Mesothelial cell of epicardium (in vitro differentiated cells): ENCODE measurements around the gene RUFY2. TPM values are rescaled to one million over a fixed set of nuclear protein-coding genes. Genes with fewer than 3 reads are reported as not detected.
A peak's percentile ranks its signal among the peaks of the same experiment; 100 is the strongest.
"Not testable (repeated sequence)": the region's sequence is repeated elsewhere in the genome, so short reads cannot be mapped to it uniquely, and the experiment has no call there.

Experiments used
- DNase-seq, 2 experiments: peaks; one replicate each; pipeline ENCODE4 v3.0.0; 2021; ENCODE audit warnings: low spot score in 2 of 2; ENCODE audit not compliant: unreplicated experiment in 2 of 2
- H3K27ac Mint-ChIP-seq: 2 replicates; pipeline ENCODE4 v1.8.0; 2021; ENCODE audit warnings: mixed read lengths
- H3K27me3 Mint-ChIP-seq: 2 replicates; pipeline ENCODE4 v1.8.0; 2021; ENCODE audit warnings: low read depth, mixed read lengths
- H3K36me3 Mint-ChIP-seq: 2 replicates; pipeline ENCODE4 v1.8.0; 2021; ENCODE audit warnings: mixed read lengths
- H3K4me1 Mint-ChIP-seq: 2 replicates; pipeline ENCODE4 v1.8.0; 2021; ENCODE audit warnings: mixed read lengths
- H3K4me3 Mint-ChIP-seq: 2 replicates; pipeline ENCODE4 v1.8.0; 2021; ENCODE audit warnings: mild to moderate bottlenecking, moderate library complexity, mixed read lengths
- H3K9me3 Mint-ChIP-seq: 2 replicates; pipeline ENCODE4 v1.8.0; 2021; ENCODE audit warnings: mixed read lengths
- total RNA-seq: library from RNA; stranded (reverse); gene quantifications from 3 replicates; pipeline ENCODE4 v1.2.1, GENCODE V29; 2021
- TF ChIP-seq, protein P1 (sequence below): fragments of 200-600 bp; sonication (generic); IDR thresholded peaks from one replicate; pipeline ENCODE4 v1.5.0; 2021; ENCODE audit warnings: antibody characterized with exemption; ENCODE audit not compliant: unreplicated experiment

The RUFY2 gene, protein sequence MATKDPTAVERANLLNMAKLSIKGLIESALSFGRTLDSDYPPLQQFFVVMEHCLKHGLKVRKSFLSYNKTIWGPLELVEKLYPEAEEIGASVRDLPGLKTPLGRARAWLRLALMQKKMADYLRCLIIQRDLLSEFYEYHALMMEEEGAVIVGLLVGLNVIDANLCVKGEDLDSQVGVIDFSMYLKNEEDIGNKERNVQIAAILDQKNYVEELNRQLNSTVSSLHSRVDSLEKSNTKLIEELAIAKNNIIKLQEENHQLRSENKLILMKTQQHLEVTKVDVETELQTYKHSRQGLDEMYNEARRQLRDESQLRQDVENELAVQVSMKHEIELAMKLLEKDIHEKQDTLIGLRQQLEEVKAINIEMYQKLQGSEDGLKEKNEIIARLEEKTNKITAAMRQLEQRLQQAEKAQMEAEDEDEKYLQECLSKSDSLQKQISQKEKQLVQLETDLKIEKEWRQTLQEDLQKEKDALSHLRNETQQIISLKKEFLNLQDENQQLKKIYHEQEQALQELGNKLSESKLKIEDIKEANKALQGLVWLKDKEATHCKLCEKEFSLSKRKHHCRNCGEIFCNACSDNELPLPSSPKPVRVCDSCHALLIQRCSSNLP
- 35.3 to 41.4 TPM (median 39.6 TPM) in 3 replicates for total RNA-seq

DNA sequence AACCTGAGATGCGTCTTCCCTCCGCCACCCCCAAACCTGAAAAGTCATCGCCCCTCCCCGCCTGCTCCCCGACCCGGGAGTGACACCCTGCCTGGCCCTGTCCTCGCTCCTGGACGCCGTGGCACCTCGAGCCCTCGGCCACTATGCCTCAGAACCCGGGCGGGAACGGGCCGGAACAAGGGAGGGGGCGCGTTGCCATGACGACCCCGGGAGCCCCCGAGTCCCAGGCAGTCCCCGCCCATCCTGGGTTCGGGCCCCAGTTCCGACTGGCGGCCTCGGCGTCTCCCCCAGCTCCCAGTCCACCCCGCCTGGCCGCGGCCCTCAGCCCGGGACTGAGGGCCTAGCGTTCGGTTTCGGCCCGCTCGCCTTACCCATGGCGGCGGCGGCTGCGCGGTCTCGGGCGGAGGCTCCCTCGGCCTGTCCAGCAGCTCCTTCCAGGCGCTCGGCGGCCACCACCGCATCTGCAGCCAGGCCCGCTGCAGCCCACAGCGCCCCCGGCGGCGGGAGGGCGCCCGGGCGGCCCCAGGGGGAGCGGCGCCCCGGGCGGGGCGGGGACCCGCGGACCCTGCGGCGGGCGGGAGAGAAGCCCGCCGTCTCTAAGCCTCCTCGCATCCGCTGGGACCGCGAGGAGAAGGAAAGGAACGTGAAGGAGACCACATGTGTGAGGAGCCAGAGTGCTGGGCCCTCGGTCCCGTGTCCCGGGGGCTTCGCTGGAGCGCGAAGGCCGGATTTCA, at the start of gene RUFY2:
Gene RUFY2 (minus strand): TSS at position 463 of the 734 bp plus-strand sequence. CDS start 88 bp downstream, at position 375.
- TF ChIP-seq, protein P1, sequence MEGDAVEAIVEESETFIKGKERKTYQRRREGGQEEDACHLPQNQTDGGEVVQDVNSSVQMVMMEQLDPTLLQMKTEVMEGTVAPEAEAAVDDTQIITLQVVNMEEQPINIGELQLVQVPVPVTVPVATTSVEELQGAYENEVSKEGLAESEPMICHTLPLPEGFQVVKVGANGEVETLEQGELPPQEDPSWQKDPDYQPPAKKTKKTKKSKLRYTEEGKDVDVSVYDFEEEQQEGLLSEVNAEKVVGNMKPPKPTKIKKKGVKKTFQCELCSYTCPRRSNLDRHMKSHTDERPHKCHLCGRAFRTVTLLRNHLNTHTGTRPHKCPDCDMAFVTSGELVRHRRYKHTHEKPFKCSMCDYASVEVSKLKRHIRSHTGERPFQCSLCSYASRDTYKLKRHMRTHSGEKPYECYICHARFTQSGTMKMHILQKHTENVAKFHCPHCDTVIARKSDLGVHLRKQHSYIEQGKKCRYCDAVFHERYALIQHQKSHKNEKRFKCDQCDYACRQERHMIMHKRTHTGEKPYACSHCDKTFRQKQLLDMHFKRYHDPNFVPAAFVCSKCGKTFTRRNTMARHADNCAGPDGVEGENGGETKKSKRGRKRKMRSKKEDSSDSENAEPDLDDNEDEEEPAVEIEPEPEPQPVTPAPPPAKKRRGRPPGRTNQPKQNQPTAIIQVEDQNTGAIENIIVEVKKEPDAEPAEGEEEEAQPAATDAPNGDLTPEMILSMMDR = peak; percentile 59
- Mint-ChIP-seq H3K4me1 (peaks cover 19% of the 10 kb centered on the region), H3K27me3 (no peaks in the 10 kb centered on the region), H3K36me3 (peaks cover 1% of the 10 kb centered on the region), H3K4me3 (peak within 1 kb of the TSS; percentile 91), H3K27ac (peak within 1 kb of the TSS; percentile 99), H3K9me3 (no peaks in the 10 kb centered on the region)
- DNase-seq = peak; percentile 78 to 89

DNA sequence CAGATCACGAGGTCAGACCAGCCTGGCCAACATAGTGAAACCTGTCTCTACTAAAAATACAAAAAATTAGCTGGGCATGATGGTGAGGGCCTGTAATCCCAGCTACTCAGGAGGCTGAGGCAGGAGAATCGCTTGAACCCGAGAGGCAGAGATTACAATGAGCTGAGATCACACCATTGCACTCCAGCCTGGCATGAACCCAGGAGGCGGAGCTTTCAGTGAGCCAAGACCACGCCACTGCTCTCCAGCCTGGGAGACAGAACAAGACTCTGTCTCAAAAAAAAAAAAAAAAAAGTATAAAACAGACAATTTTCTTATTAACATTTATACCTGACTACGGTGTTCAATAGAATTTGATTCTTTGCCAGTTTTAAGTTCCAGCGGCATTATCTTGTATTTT, 42.6 kb upstream of the RUFY2 start:
- H3K27ac Mint-ChIP-seq, DNase-seq, H3K4me1 Mint-ChIP-seq, H3K4me3 Mint-ChIP-seq, H3K27me3 Mint-ChIP-seq, H3K9me3 Mint-ChIP-seq: not testable (repeated sequence)
- H3K36me3 Mint-ChIP-seq = peaks cover 19% of the 10 kb centered on the region

DNA sequence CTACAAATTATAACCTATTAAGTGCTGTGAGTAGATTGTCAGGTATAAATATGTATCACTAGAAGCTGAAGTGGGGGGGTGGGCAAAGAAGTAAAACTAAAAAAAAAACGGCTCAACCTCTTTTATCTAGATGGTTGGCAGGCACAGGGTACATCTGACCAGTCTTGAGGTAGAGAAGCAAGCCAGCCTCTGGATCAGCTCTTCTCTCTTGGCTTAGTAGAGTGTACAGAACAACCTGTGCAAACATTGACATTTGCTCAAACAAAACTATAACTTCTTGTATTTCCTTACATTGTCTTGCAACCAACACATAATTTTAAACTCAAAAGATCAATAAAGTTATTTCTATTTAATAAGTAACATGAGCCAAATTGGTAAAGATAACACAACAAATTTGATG, 39.1 kb upstream of the RUFY2 start:
- H3K9me3 Mint-ChIP-seq = no peaks in the 10 kb centered on the region
- no peak overlapping the region for H3K27ac Mint-ChIP-seq
- H3K27me3 Mint-ChIP-seq = no peaks in the 10 kb centered on the region
- H3K36me3 Mint-ChIP-seq = peaks cover 13% of the 10 kb centered on the region
- H3K4me3 Mint-ChIP-seq = no peak overlapping the region
- TF ChIP-seq, protein P1 = no peak
- DNase-seq = no peak
- H3K4me1 Mint-ChIP-seq = no peaks in the 10 kb centered on the region

DNA sequence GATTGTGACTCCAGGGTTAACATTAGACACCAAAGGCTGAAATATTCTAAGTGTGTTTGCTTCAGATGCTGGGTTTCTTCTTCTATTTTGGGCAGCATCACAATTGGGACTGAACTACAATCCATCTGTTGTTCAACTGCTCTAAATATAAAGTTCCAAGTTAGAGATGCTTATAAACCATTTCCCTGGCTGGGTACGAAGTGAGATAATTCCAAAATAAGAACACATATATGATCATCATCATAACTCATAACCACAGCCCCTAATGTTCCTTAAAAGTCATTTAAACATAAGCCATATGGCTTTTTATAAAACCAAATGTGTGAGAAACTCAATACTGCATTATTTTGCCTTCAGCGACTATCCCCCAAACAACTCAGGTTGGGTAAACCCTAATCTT, 35.9 kb upstream of the RUFY2 start:
- TF ChIP-seq, protein P1 = no peak
- H3K27me3 Mint-ChIP-seq = no peaks in the 10 kb centered on the region

DNA sequence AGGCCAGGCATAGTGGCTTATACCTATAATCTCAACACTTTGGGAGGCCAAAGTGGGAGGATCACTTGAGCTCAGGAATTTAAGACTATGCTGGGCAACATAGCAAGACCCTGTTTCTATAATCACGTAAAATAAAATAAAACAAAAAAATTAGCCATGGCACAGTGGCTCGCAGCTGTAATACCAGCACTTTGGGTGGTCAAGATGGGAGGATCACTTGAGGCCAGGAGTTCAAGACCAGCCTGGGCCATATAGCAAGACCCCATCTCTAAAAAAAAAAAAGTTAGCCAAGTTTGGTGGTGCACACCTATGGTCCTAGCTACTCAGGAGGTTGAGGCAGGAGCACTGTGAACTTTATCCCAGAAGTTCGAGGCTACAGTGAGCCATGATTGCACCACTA, 33.8 kb upstream of the RUFY2 start:
- Mint-ChIP-seq H3K36me3 (peaks cover 8% of the 10 kb centered on the region), H3K9me3 (no peaks in the 10 kb centered on the region), H3K4me1 (no peaks in the 10 kb centered on the region)

More for the DNA sequence above, 35.9 kb upstream of the RUFY2 start:
- Mint-ChIP-seq H3K4me3 (no peak overlapping the region), H3K27ac (no peak overlapping the region), H3K4me1 (no peaks in the 10 kb centered on the region), H3K36me3 (peaks cover 13% of the 10 kb centered on the region), H3K9me3 (no peaks in the 10 kb centered on the region)
- DNase-seq = no peak

More for the DNA sequence above, 33.8 kb upstream of the RUFY2 start:
- no peak overlapping the region for H3K4me3 Mint-ChIP-seq
- H3K27ac Mint-ChIP-seq = no peak overlapping the region
- DNase-seq = no peak
- no peaks in the 10 kb centered on the region for H3K27me3 Mint-ChIP-seq
- TF ChIP-seq, protein P1 = no peak
